ENCODE measurements around the gene SLC5A3. TPM values are rescaled to one million over a fixed set of nuclear protein-coding genes. Genes with fewer than 3 reads are reported as not detected.

SLC5A3 gene
- total and polyA plus RNA-seq, 2 experiments from 2014 or later, result 6.2 to 32.7 TPM

- TF ChIP-seq CTCF (conservative IDR thresholded peaks at IDR 0.05; ENCODE audit: low read depth in 2 of 2) (no peak), ZNF114 (CRISPR knock-in tag; IDR thresholded peaks at IDR 0.05) (no peak), POLR2AphosphoS5 (IDR thresholded peaks at IDR 0.05; ENCODE audit: low read depth) (no peak), ZNF331 (CRISPR knock-in tag; IDR thresholded peaks at IDR 0.05; ENCODE audit: low read depth) (no peak)
Measured at GRCh38 chr21:34046917-34047316, 26.5 kb upstream of the SLC5A3 start (continued).

GRCh38 chr21:34047835-34048234, 25.5 kb upstream of the SLC5A3 start:
- no peak overlapping the region for H2AFZ ChIP-seq
- Mint-ChIP-seq H3K27ac (no peak overlapping the region), H3K27me3 (ENCODE audit: insufficient read depth, low read depth, poor library complexity) (no peaks in the 10 kb centered on the region), H3K4me1 (no peaks in the 10 kb centered on the region), H3K36me3 (ENCODE audit: low read depth) (no peaks in the 10 kb centered on the region), H3K9me3 (no peaks in the 10 kb centered on the region; the same call in 2 of the 3 replicates), H3K4me3 (no peak overlapping the region)
- ATAC-seq, result no peak
- H3K4me1 ChIP-seq (ENCODE audit: insufficient read depth), result no peaks in the 10 kb centered on the region
- H3K9me2 ChIP-seq (ENCODE audit: insufficient read depth), result no peaks in the 10 kb centered on the region
- DNase-seq (ENCODE audit: low spot score), result no peak
- H3K27ac ChIP-seq (ENCODE audit: low read depth), result no peak overlapping the region
- no peaks in the 10 kb centered on the region for H3F3A ChIP-seq (replicated peaks; ENCODE audit: low read depth)
- H3K27me3 ChIP-seq (ENCODE audit: insufficient read depth), result no peaks in the 10 kb centered on the region
- H4K20me1 ChIP-seq (replicated peaks; ENCODE audit: insufficient read depth), result no peaks in the 10 kb centered on the region
- no peaks in the 10 kb centered on the region for H3K36me3 ChIP-seq (ENCODE audit: insufficient read depth)
- H3K79me2 ChIP-seq (replicated peaks; ENCODE audit: insufficient read depth), result no peaks in the 10 kb centered on the region
- no peak overlapping the region for H3K4me3 ChIP-seq
- H3K4me2 ChIP-seq, result no peak overlapping the region
- no peak for TF ChIP-seq REST (IDR thresholded peaks at IDR 0.05; ENCODE audit: unreplicated experiment)
- no peak for TF ChIP-seq ZNF331 (CRISPR knock-in tag; IDR thresholded peaks at IDR 0.05; ENCODE audit: low read depth)
- TF ChIP-seq JUNB (IDR thresholded peaks at IDR 0.05; ENCODE audit: unreplicated experiment), result no peak
- no peak for TF ChIP-seq STAT1 (IDR thresholded peaks at IDR 0.05; ENCODE audit: unreplicated experiment)
- TF ChIP-seq EZH2 (IDR thresholded peaks at IDR 0.05; ENCODE audit: low read depth, unreplicated experiment), result no peak
- TF ChIP-seq ETS1 (IDR thresholded peaks at IDR 0.05), result no peak
- no peak for TF ChIP-seq POLR2AphosphoS5 (IDR thresholded peaks at IDR 0.05; ENCODE audit: low read depth)
- no peak for TF ChIP-seq ZNF462 (CRISPR knock-in tag; IDR thresholded peaks at IDR 0.05)
- TF ChIP-seq EZH2phosphoT487 (IDR thresholded peaks at IDR 0.05; ENCODE audit: unreplicated experiment), result no peak
- no peak for TF ChIP-seq NANOG (IDR thresholded peaks at IDR 0.05; ENCODE audit: borderline replicate concordance)
- no peak for TF ChIP-seq CREB1 (CRISPR knock-in tag; IDR thresholded peaks at IDR 0.05; ENCODE audit: low read depth)

All from GM23338 (cell line).